WTC11 (cell line): ENCODE measurements around the gene TMEM117. TPM values are rescaled to one million over a fixed set of nuclear protein-coding genes. Genes with fewer than 3 reads are reported as not detected.

Source experiments
- ATAC-seq: fragments of 200-7000 bp; cut with Tn5 transposase; 2 replicates; pipeline ENCODE4 v1.10.0; 2021; ENCODE audit warnings: mild to moderate bottlenecking, moderate library complexity
- CTCF ChIA-PET: fragments of 300-600 bp; sonication (Branson Sonifier 250); formaldehyde crosslinking; loops from one replicate; lab custom pipeline; 2021; ENCODE audit warnings: antibody characterized with exemption; lab: Charles Lee
- POLR2A ChIA-PET: fragments of 350-600 bp; sonication (Branson Sonifier 250); formaldehyde crosslinking; loops from one replicate; lab custom pipeline; 2021; ENCODE audit warnings: antibody characterized with exemption; lab: Charles Lee
- DNase-seq: peaks from one replicate; pipeline ENCODE4 v3.0.0; 2021; ENCODE audit warnings: low spot score
- H3K27ac Mint-ChIP-seq: 2 replicates; pipeline ENCODE4 v1.8.0; 2021; ENCODE audit warnings: mixed read lengths
- H3K27me3 Mint-ChIP-seq: 2 replicates; pipeline ENCODE4 v1.8.0; 2021; ENCODE audit warnings: low read depth, mild to moderate bottlenecking, moderate library complexity, mixed read lengths
- H3K36me3 Mint-ChIP-seq: 2 replicates; pipeline ENCODE4 v1.8.0; 2021; ENCODE audit warnings: mixed read lengths
- H3K4me1 Mint-ChIP-seq: 2 replicates; pipeline ENCODE4 v1.8.0; 2022; ENCODE audit warnings: mixed read lengths
- H3K4me3 Mint-ChIP-seq: 2 replicates; pipeline ENCODE4 v1.8.0; 2021; ENCODE audit warnings: mild to moderate bottlenecking, moderate library complexity, mixed read lengths
- H3K9me3 Mint-ChIP-seq: 2 replicates; pipeline ENCODE4 v1.8.0; 2021; ENCODE audit warnings: mixed read lengths
- CBFB ChIP-seq: sonication (generic); formaldehyde crosslinking; IDR thresholded peaks from 2 replicates; pipeline ENCODE4 v1.8.1; 2022; ENCODE audit warnings: mild to moderate bottlenecking, low read depth, missing genetic modification reagents
- CREM ChIP-seq: sonication (generic); formaldehyde crosslinking; IDR thresholded peaks from 2 replicates; pipeline ENCODE4 v1.8.1; 2022; ENCODE audit warnings: mild to moderate bottlenecking, missing genetic modification reagents, moderate library complexity
- ESRRA ChIP-seq: sonication (generic); formaldehyde crosslinking; IDR thresholded peaks from 2 replicates; pipeline ENCODE4 v1.8.1; 2022; ENCODE audit warnings: mild to moderate bottlenecking, missing genetic modification reagents, borderline replicate concordance
- GTF2I ChIP-seq: fragments of 250-450 bp; sonication (Bioruptor Pico); conservative IDR thresholded peaks from 2 replicates; pipeline ENCODE4 v1.4.0; 2021; ENCODE audit warnings: mild to moderate bottlenecking
- KAT7 ChIP-seq: sonication (generic); formaldehyde crosslinking; IDR thresholded peaks from 2 replicates; pipeline ENCODE4 v1.8.1; 2023; ENCODE audit warnings: missing genetic modification reagents, mild to moderate bottlenecking, borderline replicate concordance
- NR1H2 ChIP-seq: sonication (generic); formaldehyde crosslinking; IDR thresholded peaks from 2 replicates; pipeline ENCODE4 v1.9.0; 2021; ENCODE audit warnings: mild to moderate bottlenecking, moderate library complexity, missing genetic modification reagents
- RELA ChIP-seq: sonication (generic); formaldehyde crosslinking; IDR thresholded peaks from 2 replicates; pipeline ENCODE4 v1.8.1; 2022; ENCODE audit warnings: missing genetic modification reagents, mild to moderate bottlenecking, borderline replicate concordance
- SMAD4 ChIP-seq: sonication (generic); formaldehyde crosslinking; IDR thresholded peaks from 2 replicates; pipeline ENCODE4 v1.8.0; 2022; ENCODE audit warnings: mild to moderate bottlenecking, missing genetic modification reagents
- TEAD1 ChIP-seq: sonication (generic); formaldehyde crosslinking; IDR thresholded peaks from 2 replicates; pipeline ENCODE4 v1.8.0; 2022; ENCODE audit warnings: mild to moderate bottlenecking, missing genetic modification reagents
- ZBTB21 ChIP-seq: sonication (generic); formaldehyde crosslinking; IDR thresholded peaks from 2 replicates; pipeline ENCODE4 v1.8.1; 2023; ENCODE audit warnings: mild to moderate bottlenecking, missing genetic modification reagents, borderline replicate concordance
- ZNF671 ChIP-seq: fragments of 250-450 bp; sonication (Bioruptor Pico); IDR thresholded peaks from 2 replicates; pipeline ENCODE4 v1.8.0; 2021; ENCODE audit warnings: mild to moderate bottlenecking
- total RNA-seq: library from RNA; stranded (reverse); gene quantifications from 3 replicates; pipeline ENCODE4 v1.2.3, GENCODE V29; 2021
- TF ChIP-seq, protein P1 (sequence below): sonication (generic); formaldehyde crosslinking; IDR thresholded peaks from 2 replicates; pipeline ENCODE4 v1.8.1; 2023; ENCODE audit warnings: mild to moderate bottlenecking, missing genetic modification reagents
- TF ChIP-seq, protein P2 (sequence below): sonication (generic); formaldehyde crosslinking; IDR thresholded peaks from 2 replicates; pipeline ENCODE4 v1.8.0; 2022; ENCODE audit warnings: mild to moderate bottlenecking, missing genetic modification reagents
- TF ChIP-seq, protein P3 (sequence below): fragments of 250-450 bp; sonication (Bioruptor Pico); IDR thresholded peaks from 2 replicates; pipeline ENCODE4 v2.1.2; 2022; ENCODE audit warnings: mild to moderate bottlenecking, moderate library complexity
- TF ChIP-seq, protein P4 (sequence below): fragments of 250-450 bp; sonication (Bioruptor Pico); conservative IDR thresholded peaks from 2 replicates; pipeline ENCODE4 v1.9.0; 2021; ENCODE audit warnings: mild to moderate bottlenecking
- TF ChIP-seq, protein P5 (sequence below): sonication (generic); formaldehyde crosslinking; IDR thresholded peaks from 2 replicates; pipeline ENCODE4 v1.8.0; 2022; ENCODE audit warnings: missing genetic modification reagents
- TF ChIP-seq, protein P6 (sequence below): sonication (generic); formaldehyde crosslinking; IDR thresholded peaks from 2 replicates; pipeline ENCODE4 v1.8.1; 2023; ENCODE audit warnings: mild to moderate bottlenecking, missing genetic modification reagents, moderate library complexity
- TF ChIP-seq, protein P7 (sequence below): fragments of 250-450 bp; sonication (Bioruptor Pico); IDR thresholded peaks from 2 replicates; pipeline ENCODE4 v1.9.0; 2021; ENCODE audit warnings: moderate library complexity, mild to moderate bottlenecking, inconsistent platforms, borderline replicate concordance
- TF ChIP-seq, protein P8 (sequence below): fragments of 250-450 bp; sonication (Bioruptor Pico); IDR thresholded peaks from 2 replicates; pipeline ENCODE4 v1.9.0; 2021; ENCODE audit warnings: mild to moderate bottlenecking
- TF ChIP-seq, protein P9 (sequence below): sonication (generic); formaldehyde crosslinking; IDR thresholded peaks from 2 replicates; pipeline ENCODE4 v1.8.1; 2022; ENCODE audit warnings: low read depth, mild to moderate bottlenecking, moderate library complexity, missing genetic modification reagents, borderline replicate concordance

The TMEM117 gene
- total RNA-seq, 1 experiment from 2014 or later, result 1.5 TPM

DNA sequence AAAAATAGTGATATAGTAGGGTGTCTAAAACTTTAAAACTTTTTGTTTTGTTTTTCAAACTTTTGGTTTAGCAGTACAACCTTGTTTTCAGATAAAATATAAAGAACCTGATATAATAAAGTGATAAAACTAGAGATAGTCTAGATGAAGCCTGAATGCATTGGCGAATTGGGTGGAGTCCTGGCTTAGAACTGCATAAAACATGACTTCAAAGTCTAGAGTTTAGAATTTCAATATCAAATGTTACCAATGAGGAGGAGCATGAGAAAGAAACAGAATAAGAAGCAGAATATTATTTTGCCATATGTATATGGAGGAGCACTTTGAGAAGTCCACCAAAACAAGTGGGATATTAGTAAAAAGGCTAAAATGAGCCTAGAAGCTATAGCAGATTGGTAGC, 263.6 kb downstream of the TMEM117 start:
- POLR2A ChIA-PET, result no interaction called here

More for the DNA sequence above, 263.6 kb downstream of the TMEM117 start:
- Mint-ChIP-seq H3K9me3 (peaks cover 18% of the 10 kb centered on the region), H3K4me3 (no peak overlapping the region), H3K4me1 (no peaks in the 10 kb centered on the region), H3K36me3 (no peaks in the 10 kb centered on the region; the same call in 1 of the 2 replicates), H3K27ac (no peak overlapping the region), H3K27me3 (no peaks in the 10 kb centered on the region; the same call in 1 of the 2 replicates)
- DNase-seq (no peak), ATAC-seq (no peak)
- TF ChIP-seq SMAD4 (CRISPR knock-in tag) (no peak), GTF2I (CRISPR knock-in tag) (no peak), RELA (CRISPR knock-in tag) (no peak), ESRRA (CRISPR knock-in tag) (no peak), KAT7 (CRISPR knock-in tag) (no peak), NR1H2 (no peak), ZBTB21 (CRISPR knock-in tag) (no peak), ZNF671 (CRISPR knock-in tag) (no peak), CBFB (CRISPR knock-in tag) (no peak), TEAD1 (CRISPR knock-in tag) (no peak), CREM (CRISPR knock-in tag) (no peak)
- TF ChIP-seq, protein P1, sequence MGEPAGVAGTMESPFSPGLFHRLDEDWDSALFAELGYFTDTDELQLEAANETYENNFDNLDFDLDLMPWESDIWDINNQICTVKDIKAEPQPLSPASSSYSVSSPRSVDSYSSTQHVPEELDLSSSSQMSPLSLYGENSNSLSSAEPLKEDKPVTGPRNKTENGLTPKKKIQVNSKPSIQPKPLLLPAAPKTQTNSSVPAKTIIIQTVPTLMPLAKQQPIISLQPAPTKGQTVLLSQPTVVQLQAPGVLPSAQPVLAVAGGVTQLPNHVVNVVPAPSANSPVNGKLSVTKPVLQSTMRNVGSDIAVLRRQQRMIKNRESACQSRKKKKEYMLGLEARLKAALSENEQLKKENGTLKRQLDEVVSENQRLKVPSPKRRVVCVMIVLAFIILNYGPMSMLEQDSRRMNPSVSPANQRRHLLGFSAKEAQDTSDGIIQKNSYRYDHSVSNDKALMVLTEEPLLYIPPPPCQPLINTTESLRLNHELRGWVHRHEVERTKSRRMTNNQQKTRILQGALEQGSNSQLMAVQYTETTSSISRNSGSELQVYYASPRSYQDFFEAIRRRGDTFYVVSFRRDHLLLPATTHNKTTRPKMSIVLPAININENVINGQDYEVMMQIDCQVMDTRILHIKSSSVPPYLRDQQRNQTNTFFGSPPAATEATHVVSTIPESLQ, result no peak
- TF ChIP-seq, protein P2, sequence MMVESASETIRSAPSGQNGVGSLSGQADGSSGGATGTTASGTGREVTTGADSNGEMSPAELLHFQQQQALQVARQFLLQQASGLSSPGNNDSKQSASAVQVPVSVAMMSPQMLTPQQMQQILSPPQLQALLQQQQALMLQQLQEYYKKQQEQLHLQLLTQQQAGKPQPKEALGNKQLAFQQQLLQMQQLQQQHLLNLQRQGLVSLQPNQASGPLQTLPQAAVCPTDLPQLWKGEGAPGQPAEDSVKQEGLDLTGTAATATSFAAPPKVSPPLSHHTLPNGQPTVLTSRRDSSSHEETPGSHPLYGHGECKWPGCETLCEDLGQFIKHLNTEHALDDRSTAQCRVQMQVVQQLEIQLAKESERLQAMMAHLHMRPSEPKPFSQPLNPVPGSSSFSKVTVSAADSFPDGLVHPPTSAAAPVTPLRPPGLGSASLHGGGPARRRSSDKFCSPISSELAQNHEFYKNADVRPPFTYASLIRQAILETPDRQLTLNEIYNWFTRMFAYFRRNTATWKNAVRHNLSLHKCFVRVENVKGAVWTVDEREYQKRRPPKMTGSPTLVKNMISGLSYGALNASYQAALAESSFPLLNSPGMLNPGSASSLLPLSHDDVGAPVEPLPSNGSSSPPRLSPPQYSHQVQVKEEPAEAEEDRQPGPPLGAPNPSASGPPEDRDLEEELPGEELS (CRISPR knock-in tag), result no peak
- TF ChIP-seq, protein P3, sequence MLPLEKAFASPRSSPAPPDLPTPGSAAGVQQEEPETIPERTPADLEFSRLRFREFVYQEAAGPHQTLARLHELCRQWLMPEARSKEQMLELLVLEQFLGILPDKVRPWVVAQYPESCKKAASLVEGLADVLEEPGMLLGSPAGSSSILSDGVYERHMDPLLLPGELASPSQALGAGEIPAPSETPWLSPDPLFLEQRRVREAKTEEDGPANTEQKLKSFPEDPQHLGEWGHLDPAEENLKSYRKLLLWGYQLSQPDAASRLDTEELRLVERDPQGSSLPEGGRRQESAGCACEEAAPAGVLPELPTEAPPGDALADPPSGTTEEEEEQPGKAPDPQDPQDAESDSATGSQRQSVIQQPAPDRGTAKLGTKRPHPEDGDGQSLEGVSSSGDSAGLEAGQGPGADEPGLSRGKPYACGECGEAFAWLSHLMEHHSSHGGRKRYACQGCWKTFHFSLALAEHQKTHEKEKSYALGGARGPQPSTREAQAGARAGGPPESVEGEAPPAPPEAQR (CRISPR knock-in tag), result no peak
- TF ChIP-seq, protein P4, sequence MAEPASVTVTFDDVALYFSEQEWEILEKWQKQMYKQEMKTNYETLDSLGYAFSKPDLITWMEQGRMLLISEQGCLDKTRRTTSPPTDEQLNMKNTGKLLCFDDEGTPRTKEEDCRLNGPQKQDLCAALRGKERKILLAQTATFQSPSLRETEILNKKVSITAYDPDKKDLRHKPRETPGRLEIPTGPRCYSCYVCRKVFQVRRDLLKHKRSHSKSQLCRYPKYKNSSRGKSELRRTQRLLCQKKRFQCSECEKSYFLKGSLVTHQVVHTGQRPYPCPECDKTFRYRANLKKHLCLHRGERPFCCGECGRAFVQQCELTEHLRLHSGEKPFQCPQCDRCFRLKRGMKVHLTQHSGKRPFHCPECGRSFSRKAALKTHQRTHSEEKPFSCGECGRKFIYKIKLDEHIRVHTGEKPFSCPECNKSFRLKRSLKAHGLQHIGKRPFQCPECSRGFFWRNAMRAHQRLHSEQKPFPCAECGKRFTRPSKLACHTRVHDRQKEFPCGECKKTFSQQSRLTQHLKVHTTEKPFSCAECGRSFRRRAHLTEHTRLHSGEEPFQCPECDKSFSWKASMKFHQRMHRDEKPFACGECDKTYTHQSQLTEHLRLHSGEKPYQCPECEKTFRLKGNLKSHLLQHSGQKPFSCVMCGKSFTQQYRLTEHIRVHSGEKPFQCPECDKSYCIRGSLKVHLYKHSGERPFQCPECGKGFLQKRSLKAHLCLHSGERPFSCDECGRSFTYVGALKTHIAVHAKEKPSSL, result no peak
- TF ChIP-seq, protein P5, sequence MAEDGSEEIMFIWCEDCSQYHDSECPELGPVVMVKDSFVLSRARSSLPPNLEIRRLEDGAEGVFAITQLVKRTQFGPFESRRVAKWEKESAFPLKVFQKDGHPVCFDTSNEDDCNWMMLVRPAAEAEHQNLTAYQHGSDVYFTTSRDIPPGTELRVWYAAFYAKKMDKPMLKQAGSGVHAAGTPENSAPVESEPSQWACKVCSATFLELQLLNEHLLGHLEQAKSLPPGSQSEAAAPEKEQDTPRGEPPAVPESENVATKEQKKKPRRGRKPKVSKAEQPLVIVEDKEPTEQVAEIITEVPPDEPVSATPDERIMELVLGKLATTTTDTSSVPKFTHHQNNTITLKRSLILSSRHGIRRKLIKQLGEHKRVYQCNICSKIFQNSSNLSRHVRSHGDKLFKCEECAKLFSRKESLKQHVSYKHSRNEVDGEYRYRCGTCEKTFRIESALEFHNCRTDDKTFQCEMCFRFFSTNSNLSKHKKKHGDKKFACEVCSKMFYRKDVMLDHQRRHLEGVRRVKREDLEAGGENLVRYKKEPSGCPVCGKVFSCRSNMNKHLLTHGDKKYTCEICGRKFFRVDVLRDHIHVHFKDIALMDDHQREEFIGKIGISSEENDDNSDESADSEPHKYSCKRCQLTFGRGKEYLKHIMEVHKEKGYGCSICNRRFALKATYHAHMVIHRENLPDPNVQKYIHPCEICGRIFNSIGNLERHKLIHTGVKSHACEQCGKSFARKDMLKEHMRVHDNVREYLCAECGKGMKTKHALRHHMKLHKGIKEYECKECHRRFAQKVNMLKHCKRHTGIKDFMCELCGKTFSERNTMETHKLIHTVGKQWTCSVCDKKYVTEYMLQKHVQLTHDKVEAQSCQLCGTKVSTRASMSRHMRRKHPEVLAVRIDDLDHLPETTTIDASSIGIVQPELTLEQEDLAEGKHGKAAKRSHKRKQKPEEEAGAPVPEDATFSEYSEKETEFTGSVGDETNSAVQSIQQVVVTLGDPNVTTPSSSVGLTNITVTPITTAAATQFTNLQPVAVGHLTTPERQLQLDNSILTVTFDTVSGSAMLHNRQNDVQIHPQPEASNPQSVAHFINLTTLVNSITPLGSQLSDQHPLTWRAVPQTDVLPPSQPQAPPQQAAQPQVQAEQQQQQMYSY, result no peak
- TF ChIP-seq, protein P6, sequence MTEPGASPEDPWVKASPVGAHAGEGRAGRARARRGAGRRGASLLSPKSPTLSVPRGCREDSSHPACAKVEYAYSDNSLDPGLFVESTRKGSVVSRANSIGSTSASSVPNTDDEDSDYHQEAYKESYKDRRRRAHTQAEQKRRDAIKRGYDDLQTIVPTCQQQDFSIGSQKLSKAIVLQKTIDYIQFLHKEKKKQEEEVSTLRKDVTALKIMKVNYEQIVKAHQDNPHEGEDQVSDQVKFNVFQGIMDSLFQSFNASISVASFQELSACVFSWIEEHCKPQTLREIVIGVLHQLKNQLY (CRISPR knock-in tag), result no peak
- TF ChIP-seq, protein P7, sequence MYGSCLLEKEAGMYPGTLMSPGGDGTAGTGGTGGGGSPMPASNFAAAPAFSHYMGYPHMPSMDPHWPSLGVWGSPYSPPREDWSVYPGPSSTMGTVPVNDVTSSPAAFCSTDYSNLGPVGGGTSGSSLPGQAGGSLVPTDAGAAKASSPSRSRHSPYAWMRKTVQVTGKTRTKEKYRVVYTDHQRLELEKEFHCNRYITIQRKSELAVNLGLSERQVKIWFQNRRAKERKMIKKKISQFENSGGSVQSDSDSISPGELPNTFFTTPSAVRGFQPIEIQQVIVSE (CRISPR knock-in tag), result no peak
- TF ChIP-seq, protein P8, sequence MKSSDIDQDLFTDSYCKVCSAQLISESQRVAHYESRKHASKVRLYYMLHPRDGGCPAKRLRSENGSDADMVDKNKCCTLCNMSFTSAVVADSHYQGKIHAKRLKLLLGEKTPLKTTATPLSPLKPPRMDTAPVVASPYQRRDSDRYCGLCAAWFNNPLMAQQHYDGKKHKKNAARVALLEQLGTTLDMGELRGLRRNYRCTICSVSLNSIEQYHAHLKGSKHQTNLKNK (CRISPR knock-in tag), result no peak
- TF ChIP-seq, protein P9, sequence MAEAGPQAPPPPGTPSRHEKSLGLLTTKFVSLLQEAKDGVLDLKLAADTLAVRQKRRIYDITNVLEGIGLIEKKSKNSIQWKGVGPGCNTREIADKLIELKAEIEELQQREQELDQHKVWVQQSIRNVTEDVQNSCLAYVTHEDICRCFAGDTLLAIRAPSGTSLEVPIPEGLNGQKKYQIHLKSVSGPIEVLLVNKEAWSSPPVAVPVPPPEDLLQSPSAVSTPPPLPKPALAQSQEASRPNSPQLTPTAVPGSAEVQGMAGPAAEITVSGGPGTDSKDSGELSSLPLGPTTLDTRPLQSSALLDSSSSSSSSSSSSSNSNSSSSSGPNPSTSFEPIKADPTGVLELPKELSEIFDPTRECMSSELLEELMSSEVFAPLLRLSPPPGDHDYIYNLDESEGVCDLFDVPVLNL (CRISPR knock-in tag), result no peak
- CTCF ChIA-PET, result no interaction called here
